ENCODE measurements around the gene ZNF609.
"Not testable (repeated sequence)": the region's sequence is repeated elsewhere in the genome, so short reads cannot be mapped to it uniquely, and the experiment has no call there.

ZNF609 gene

DNA sequence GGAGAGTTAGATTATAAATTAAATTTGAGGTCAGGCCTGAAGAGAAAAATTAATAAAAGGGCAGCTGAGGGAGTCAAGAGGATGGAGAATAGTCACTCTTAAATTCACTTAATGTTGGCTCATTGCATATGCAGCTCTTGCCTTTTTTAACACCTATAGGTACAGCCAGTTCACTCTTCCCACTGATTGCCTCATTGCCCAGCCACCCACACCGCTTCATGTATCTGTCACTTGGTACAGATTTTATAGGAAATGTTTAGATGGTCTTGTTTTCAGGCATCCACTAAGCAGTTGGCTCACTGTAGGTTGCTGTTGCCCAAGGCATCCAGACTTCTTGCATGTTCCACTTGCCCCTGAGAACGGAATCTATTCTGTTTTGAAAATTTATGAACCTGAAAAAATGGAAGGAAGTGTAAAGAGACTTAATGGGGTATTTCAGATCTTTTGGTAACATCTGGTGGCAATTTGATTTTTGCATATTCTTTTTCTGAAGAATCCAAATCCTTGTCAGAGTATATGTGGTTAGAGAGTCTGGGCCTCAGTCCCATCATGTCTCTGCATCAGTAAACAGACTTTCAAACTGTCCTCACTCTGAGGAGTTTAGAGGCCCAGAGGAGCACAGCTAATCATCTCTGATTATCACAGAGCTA, 163.1 kb downstream of the ZNF609 start:
- DNase-seq (ENCODE audit: low spot score): no peak

DNA sequence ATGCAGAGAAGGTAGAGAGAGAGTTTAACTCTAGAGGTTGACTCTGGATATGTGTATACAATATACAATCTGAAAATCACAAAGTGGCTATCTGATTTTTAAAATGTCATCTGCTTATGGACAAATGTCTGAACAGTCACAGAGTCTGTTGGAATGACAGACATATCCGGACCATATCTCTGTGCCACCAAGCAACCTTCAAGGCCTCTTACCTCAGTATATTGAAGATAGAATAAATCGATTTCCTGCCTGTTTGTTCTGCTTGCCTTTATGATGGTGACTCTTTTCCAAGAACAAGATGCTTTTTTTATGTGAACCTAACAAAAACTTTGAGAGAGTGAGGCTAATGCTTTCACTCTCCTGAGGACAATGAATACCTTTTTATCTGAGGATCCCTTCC, 163.9 kb downstream of the ZNF609 start:
- no peak for DNase-seq (ENCODE audit: low spot score)

DNA sequence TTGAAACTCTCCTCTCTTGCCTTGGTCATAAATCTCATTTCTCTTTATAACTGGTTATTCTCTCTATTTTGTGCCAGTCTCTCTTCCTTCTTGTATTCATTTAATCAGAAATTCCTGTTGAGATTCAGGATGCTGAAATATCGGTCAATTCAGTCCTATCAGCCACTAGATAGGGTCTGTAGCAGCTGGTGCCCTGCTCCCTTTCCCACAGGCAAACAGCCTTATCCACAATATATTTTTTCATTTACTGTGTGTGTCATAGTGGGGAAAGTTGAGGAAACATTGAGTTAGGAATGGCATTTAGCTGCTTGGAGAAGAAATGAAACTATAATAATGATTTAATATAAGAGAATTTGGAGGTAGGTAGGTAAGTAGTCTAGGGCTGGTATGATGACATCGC, 168.7 kb downstream of the ZNF609 start:
- DNase-seq (ENCODE audit: low spot score): no peak

DNA sequence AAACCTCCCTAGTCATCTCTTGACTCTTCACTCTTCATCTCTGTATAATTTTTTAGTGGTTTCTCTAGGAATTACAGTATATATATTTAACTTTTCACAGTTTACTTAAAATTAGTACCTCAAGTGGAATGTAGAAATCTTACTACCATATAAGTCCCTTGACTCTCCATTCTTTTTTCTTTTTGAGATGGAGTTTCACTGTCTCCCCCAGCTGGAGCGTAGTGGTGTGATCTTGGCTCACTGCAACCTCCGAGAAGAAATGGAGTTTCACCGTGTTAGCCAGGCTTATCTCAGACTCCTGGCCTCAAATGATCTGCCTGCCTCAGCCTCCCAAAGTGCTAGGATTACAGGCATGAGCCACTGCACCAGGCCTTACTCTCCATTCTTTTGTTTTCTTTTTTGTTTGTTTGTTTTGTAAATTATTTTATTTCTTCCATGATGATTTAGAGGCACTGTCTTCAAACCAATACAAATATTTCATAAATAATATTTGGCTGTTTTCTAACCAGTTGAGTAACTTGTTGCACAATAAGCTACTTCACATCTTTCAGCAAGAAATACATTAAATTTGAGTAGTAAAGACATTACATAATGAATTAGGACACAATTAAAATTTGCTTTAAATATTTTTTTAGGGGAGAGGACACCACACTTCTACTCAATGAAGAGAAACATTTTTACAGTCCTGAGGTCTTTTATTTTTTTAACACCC, 170.2 kb downstream of the ZNF609 start:
- DNase-seq (ENCODE audit: low spot score): no peak

DNA sequence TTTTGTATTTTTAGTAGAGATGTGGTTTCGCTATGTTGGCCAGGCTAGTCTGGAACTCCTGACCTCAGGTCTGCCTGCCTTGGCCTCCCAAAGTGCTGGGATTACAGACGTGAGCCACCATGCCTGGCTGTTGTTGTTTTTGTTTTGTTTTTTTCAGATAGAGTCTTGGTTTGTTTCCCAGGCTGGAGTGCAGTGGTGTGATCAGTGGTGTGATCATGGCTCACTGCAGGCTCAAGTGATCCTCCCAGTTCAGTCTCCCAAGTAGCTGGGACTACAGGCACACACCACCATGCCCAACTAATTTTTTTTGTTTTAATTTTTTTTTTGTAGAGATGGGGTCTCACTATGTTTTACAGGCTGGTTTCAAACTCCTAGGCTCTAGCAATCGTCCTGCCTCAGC, 172.3 kb downstream of the ZNF609 start:
- DNase-seq (ENCODE audit: low spot score): not testable (repeated sequence)

DNA sequence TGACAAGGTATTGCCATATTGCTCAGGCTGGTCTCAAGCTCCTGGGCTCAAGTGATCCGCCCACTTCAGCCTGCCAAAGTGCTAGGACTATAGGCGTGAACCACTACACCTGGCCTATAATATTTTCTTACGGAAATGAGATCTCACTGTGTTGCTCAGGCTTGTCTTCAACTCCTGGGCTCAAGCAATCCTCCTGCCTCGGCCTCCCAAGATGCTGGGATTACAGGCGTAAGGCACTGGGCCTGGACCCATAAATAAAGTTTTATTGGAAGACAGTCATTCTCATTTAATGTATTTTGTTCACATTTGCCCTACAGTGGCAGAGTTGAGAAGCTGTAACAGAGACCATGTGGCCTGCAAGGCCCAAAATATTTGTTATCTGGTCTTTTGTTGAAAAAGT, 173.0 kb downstream of the ZNF609 start:
- DNase-seq (ENCODE audit: low spot score): no peak

DNA sequence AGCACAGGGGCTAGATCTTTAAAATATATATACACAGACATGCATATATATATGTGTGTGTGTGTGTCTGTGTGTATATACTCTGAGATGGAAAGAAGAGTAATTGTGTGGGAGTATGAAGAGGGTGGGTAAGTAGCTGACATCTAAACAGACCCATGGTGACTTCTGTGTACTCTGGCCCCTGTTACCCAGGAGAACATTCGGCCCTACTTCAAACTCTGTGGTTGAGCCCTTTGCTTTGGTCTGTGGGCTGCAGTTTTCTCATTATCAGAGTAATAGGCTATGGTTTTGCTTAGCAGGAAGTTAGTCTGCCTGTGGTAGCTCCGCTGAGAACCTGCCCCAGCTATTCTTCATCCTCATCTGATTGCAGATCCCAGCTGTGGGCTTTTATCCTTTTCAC, 173.6 kb downstream of the ZNF609 start:
- DNase-seq (ENCODE audit: low spot score): no peak

DNA sequence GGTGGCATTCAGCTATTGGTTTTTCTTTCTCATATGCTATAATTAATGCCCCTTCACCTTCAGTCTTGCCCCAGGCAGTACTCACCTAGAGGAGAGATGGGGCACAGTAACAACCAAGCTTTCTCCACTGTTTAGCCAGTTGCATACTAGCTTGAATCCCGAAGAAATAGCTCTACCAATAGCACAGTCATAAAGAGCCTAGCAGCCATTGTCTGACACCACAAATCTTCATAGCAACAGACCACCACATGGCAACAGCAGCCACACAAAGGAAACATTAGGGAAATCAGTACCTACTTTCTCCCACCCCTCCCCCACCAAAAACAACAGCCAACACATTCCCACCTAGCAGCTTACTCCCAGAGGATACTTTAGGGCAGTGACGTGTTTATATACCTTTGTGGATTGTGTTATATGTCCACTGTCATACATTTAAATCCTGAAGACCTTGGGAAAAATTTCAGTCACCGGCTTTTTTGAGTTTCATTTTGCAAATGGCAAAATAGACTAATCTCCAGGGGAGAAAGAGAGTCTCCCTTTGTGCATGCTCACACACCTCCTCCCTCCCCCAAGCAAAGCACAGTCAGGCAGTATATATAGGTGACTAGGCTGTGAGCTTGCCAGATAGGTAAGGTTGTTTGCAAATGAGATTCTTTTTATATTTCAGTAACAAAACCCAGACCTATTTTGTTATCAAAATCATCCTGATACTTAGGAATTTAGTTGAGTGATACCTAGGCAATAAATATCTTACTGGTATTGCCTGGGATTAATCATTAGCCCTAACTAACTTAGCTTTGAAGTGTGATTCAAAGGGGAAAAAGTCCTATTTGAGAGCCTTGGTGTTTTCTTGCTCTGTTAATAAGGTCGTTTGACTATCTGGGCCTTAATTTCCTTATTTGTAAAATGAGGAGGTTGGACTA, 174.5 kb downstream of the ZNF609 start:
- DNase-seq (ENCODE audit: low spot score): no peak

DNA sequence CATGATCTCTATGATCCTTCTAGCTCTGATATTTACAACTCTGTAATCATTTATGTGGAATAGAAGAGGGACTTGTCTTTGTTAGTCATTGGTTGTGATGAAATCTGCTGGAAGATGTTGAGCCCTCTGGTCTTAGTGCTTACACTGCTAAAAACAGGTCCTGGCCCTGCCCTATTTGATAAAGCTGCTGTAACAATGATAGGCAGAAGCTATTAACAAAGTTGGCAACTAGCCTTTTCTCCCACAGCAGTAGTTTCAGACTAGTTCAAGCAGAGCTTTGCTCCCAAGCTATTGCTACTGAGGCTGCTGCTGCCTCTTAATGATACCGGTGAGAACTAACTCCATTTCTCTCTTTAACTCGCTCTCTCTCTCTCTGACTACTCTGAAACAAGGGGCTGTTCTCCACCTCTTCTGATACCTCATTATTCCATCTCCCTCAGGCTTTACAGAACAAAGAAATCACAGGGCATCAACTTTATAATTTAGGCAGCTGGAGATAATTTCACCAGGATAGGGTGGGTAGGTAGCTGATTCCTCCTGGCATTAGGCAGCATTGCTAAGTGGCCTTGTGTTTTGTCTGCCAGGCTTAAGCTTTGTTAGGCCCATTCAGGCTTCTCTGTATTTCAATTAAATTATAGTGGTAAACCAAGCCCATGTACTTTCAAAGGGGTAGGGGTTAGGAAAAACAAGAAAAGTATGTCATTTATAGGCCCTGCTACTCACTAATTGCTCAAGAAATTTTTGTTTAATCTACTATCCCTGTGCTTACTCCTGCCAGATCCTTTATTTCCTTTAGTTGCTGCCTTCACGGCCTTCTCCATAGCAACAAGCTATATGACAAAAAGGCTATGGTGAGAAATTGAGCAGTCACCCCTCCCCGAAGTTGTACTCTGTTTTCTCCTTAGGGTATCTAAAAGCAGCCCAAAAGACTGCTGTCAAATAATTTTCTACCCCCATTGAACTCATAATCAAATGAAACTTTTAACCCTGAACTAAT, 175.4 kb downstream of the ZNF609 start:
- DNase-seq (ENCODE audit: low spot score): no peak

DNA sequence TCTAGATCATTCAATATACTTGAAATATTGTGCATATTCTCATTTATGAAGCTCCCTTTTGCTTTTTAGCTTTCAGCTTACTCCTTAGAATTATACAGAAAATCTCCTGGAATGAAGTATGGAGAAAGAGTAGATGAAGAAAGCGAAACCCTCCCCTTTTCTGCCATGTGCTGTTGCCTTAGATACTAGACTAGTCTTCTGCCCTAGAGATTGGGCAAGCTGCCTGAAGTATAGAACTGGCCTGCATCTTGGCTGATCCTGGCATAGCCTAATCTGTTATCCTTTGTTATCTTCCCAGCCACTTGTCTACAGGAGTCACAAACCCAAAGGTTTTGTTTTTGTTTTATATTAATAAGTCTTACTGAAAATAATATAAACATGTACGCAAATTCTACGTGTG, 176.2 kb downstream of the ZNF609 start:
- DNase-seq (ENCODE audit: low spot score): no peak

DNA sequence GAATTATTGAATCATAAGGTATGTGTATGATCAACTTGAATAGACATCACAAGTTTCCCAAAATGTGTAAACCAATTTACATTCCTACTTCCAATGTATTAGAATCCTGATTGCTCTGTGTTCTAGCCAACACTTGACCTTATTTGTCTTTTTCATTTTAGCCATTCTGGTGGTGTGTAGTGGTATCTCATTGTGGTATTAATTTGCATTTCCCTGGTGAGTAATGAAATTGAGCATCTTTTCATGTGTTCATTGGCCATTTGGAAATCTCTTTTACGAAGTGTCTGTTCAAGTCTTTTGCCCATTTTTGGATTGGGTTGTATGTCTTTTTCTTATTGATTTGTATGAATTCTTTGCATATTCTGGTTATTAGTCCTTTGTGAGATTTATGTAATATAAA, 177.0 kb downstream of the ZNF609 start:
- no peak for DNase-seq (ENCODE audit: low spot score)

DNA sequence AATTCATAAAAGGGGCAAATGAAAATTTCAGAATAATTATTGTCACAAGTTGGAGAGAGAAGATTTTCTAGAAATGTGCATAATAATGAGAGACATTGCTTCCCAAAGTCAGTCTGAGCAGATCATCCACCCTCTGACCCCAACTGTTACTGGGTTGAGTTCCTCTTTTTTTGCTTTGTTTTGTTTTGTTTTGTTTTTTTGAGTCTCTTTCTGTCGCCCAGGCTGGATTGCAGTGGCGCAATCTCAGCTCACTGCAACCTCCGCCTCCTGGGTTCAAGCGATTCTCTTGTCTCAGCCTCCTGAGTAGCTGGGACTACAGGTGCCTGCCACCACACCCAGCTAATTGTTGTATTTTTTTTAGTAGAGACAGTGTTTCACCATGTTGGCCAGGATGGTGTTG, 179.4 kb downstream of the ZNF609 start:
- not testable (repeated sequence) for DNase-seq (ENCODE audit: low spot score)

DNA sequence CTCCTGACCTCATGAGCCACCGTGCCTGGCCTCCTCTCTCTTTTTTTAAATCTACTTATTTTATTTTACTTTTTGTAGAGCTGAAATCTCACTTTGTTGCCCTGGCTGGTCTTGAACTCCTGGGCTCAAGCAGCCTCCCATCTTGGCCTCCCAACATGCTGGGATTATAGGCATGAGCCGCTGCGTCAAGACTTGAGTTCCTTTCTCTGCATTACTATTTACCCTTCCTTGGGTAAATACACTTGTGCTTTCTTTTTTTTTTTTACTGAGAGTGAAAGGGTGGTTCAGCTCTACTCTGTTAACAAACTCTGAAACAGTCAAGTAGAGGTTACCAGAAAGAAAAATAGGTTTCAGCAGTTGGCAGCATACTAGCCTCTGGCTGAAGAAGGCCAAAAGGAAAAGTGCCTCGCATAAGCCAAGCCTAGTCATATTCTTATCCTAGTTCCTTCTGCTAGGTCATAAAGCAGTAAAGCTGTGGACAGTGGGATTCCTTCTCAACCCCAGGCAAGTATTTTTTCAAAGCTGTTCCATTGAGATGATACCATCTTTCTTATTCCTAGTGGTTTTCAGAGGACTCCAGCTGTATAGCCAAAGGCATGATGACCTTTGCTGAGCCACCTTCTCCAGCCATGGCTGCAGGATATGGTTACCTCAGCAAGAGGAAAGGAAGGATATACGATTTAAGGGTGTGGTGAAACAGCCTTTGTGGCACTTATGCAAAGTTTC, 179.9 kb downstream of the ZNF609 start:
- no peak for DNase-seq (ENCODE audit: low spot score)

DNA sequence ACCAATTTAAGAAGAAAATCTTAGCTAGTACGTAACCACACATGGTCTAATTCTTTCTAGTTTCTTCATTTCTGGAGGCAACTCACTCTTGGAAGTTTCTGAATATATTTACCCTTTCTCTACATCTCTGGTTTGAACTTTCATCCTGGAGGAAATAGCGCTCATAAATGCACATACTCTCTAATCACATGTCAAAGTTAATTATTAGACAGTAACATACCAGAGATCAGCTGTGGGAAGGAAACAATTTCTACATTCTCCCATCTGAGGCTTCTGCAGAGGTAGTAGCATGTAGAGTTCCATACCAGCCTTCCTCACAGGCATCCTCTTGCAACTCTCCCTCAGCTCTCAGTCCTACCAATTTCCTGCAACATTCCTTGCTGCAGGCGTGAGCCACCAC, 182.5 kb downstream of the ZNF609 start:
- no peak for DNase-seq (ENCODE audit: low spot score)

DNA sequence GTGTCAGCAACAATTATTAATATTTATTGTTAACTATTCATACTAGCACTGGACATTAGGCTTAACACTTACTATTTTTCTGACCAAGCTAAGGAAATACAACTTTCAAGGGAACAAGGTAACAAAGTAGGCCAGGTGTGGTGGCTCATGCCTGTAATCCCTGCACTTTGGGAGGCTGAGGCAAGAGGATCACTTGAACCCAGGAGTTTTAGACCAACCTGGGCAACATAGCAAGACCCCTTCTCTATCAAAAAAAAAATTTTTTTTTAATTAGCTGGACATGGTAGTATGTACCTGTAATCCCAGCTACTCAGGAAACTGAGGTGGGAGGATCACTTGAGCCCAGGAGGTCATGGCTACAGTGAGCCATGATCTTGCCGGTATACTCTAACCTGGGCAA, 183.3 kb downstream of the ZNF609 start:
- no peak for DNase-seq (ENCODE audit: low spot score)

DNA sequence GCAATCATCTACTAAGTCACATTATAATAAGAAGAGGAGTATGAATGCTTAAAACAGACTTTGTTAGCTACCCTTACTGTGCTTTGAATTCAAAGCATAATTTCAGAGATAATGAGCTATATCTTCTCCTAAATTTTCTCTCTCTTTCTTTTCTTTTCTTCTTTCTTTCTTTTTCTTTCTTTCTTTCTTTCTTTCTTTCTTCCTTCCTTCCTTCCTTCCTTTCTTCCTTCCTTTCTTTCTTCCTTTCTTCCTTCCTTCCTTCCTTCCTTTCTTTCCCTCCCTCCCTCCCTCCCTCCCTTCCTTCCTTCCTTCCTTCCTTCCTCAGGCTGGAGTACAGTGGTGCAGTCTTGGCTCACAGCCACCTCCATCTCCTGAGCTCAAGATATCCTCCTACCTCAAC, 184.4 kb downstream of the ZNF609 start:
- DNase-seq (ENCODE audit: low spot score): not testable (repeated sequence)

DNA sequence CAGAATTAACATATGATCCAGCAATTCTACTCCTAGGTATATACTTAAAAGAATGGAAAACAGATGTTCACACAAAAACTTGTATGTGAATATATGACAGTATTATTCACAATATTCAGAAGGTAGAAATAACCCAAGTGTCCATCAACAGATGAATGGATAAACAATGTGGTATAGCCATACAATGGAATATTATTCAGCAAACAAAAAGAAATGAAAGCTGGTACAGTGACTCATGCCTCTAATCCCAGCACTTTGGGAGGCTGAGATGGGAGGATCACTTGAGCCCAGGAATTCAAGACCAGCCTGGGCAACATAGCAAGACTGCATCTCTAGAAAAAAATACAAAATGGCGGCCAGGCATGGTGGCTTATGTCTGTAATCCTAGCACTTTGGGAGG, 185.6 kb downstream of the ZNF609 start:
- no peak for DNase-seq (ENCODE audit: low spot score)

DNA sequence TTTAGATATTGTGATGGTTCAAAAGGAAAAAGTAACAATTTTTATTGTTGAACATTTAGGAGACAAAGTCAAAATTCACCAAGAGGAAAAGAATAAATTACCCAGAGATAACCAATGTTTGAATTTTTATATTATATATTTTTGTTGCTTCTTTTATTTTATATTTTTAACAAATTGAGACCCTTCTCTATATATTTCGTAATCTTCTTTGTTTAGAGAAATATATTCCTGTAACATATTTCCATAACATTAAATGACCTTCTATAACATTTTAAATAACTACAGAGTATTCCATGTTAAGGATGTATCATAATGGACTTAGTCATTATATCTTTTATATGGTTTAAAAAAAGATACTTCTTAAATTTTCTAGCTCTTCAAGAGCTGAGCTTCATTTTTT, 187.0 kb downstream of the ZNF609 start:
- DNase-seq (ENCODE audit: low spot score): no peak

DNA sequence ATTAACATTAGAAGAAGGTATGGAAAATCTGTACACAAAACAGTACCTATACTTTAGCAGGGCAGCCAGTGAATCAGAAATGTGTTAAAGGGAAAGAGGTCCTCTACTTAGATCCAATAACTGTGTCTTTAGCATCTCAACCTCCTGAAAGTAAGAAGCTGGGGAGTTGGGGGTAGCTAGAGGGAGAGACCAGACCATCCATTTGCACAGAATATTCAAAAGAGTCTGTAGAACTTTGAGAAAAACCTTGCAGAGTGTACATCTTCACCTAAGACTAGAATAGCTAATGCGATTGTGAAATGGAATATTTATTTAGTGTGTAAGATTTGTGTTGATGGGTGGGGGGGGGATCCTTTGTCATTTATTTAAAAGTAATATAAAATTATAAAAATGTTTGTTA, 190.2 kb downstream of the ZNF609 start:
- DNase-seq (ENCODE audit: low spot score): no peak

DNA sequence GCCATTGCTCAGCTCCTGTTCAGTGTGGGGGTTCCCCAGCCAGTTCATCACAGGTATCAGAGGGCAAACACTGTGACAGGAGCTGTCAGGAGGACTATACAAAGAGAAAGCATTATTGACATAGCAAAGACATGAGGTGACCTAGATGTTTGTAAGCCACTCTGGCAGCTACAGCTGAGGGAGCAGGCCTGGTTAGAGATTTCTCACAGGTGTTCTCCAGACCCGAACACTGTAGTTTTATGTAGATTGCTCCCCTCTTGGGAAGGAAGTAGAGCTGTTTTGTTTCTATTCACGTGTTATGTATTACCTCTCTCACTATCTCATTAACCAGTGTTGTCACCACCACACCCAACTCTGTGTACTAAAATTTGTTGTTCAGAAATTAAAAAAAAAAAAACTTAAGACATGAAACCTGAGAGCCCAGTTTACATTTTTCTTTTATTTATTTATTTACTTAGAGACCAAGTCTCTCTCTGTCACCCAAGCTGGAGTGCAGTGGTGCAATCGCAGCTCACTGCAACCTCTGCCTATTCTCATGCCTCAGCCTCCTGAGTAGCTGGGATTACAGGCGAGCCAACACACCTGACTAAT, 191.3 kb downstream of the ZNF609 start:
- peak; percentile 33 for DNase-seq (ENCODE audit: low spot score)

DNA sequence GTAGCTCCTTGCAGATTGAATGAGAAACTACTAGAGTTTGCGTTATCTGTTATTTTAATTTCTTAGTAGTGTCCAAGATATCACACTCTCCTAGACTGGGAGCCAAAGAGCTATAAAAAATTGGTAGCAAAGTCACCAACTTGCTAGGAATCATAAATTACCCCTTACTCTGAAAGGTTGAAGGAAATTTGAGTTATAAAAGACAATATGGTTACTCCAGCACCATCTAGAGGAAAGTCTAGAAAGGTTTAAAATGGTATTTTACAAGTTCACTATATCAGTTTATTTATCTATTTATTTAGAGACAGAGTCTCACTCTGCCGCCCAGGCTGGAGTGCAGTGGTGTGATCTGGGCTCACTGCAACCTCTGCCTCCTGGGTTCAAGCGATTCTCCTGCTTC, 193.4 kb downstream of the ZNF609 start:
- DNase-seq (ENCODE audit: low spot score): no peak

Data from HuH-7.5 (cell line).